Kidney capillary endothelial cell (primary cell): Measurements from ENCODE around the gene WDHD1.
"Not testable (repeated sequence)": the region's sequence is repeated elsewhere in the genome, so short reads cannot be mapped to it uniquely, and the experiment has no call there.

Experiments used
- DNase-seq: peaks from one replicate; pipeline ENCODE4 v3.0.0-alpha.2; 2018; ENCODE audit warnings: low spot score

The WDHD1 gene

DNA sequence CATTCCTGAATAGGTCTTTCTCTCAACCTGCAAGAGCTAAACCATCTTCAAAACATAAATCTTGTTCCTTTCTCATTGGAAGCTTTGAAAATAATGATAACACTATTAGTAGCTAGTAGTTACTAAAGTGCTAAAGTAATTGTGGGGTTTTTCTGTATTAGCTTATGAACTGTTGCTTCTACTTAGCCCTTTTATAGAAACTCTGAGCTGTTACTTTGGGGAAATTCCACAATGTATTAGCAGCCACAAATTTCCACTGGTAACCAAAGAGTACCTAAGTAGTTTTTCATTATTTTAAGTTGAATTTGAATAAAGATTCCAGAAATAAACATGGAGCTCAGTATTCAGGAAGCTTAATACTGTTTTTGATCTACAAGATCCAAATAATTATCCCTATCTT is 18.2 kb upstream of the WDHD1 start:
- no peak for DNase-seq

DNA sequence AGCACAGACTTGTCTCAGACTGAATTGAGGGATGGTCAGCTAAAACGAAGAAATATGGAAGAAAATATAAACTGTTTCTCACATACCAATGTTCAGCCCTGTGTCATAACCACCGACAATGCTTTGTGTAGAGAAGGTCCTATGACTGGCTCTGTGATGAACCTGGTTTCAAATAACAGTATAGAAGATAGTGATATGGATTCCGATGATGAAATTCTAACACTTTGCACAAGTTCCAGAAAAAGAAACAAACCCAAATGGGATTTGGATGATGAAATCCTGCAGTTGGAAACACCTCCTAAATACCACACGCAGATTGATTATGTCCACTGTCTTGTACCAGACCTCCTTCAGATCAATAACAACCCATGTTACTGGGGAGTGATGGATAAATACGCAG is 16.6 kb upstream of the WDHD1 start:
- DNase-seq: no peak

DNA sequence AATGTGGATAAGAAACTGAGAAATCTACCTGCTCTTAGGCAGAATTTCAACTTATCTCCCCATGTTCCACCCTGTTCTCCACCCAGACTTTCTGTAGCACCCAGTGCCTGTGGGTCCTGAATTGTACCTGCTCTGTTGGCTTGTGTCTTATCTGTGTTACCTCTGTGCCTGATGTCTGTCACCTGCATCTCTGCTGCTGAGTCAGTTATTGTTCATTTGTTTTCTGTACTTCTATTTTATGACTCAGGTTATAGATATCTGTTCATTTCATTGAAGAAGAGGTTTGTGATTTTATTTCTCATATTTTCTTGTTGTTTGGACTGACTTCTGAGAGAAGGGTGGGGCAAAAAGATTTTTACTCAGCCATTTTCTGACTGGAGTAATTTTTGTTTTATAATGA is 11.8 kb upstream of the WDHD1 start:
- no peak for DNase-seq

DNA sequence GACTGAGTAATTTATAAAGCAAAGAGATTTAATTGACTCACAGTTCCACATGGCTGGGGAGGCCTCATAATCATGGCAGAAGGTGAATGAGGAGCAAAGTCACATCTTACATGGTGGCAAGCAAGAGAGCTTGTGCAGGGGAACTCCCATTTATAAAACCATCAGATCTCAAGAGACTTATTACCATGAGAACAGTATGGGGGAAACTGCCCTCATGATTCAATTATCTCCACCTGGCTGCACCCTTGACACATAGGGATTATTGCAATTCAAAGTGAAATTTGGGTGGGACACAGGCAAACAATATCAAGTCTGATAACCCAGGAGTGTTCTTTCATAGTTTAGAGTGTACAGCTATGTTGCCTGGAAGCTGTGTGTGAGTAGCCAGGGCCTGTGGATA is 11.1 kb upstream of the WDHD1 start:
- DNase-seq: not testable (repeated sequence)

DNA sequence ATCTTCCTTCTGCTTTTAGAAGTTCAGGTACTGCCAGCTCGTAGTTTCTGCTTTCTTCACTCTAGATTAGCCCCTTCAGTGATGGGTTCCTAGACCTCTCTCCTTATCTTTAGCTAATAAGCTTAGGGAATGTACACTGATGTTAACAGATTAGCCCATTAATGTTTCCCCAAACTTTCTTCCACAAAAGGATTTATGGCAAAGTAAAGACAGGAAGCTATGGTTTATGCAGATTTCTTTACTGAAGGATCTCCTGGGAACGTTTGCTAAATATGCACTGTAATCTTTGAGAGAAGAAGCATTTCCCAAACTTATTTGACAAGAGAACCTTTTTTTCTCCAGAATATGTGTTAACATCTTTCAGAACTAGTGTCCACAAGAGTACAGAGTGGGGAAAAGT is 4.3 kb upstream of the WDHD1 start:
- DNase-seq: no peak

DNA sequence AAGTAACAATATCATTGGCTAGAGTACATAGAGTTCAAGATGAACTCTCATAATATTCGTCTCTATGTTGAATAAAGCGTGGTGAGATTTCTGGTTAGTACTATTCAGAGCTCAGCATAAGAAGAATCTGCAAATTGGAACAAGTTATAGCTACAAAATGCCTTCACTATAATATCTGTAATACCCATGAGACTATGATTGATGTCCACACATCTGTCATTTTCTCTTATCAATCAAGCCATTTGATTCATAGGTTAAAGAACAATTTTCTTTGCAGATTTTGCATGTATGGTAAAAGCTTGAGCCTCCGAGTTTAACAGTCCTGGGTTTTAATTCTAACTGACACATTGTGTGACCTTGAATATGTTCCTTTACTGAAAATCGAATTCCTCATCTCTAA is 1.6 kb upstream of the WDHD1 start:
- DNase-seq: no peak

DNA sequence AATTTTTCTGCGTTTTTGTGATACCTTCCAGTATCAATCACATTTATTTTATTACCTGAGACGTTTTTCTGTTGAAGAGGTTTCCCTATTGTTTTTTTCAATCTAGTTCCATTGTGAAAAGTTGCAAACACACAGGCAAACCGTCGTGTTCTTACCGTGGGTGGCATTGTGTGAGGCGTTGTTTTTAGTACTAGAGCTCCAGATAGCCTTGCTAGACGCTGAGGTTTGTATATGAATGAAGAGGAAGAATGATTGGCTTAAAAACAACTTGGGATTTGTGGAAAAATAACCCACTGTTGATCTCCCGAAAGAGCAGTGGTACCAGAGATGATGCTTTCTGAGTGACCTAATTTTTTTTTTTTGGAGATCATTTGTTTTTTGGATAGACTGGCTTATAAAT is 1.2 kb upstream of the WDHD1 start:
- DNase-seq: no peak

DNA sequence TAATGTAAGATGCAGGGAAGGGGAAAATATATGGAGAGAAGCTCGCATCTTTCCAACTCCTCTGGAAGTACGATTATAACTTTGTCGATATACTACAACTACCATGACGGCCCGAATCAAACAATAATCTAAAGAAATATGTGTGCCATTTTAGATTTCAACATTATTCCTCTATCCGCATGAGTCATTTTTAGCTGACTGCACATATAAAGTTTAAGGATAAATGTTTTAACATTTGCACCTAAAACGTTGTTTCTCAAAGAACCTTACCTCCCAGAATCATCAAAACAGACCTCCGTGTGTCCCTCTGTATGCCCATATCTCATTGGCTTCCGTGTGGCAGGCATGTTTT is 482 bp downstream of the WDHD1 start:
- DNase-seq: no peak

DNA sequence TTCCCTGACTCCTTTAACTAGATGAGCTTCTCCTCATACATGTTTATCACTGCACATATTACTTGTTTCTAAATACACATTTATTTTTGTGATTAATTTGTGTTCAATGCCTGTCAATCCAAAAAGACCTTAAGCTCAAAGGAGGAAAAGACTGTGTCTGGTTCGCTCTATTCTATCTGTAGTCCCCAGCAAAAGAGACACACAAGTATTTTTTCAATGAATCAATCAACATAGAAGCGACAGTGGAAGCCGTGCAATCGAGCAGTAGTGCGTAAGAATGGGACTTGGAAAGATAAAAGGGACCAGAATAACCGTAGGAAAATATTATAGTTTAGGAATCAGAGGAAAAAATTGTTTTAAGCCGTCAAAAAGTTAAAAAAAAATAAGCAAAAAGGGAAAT is 951 bp downstream of the WDHD1 start:
- DNase-seq: no peak

DNA sequence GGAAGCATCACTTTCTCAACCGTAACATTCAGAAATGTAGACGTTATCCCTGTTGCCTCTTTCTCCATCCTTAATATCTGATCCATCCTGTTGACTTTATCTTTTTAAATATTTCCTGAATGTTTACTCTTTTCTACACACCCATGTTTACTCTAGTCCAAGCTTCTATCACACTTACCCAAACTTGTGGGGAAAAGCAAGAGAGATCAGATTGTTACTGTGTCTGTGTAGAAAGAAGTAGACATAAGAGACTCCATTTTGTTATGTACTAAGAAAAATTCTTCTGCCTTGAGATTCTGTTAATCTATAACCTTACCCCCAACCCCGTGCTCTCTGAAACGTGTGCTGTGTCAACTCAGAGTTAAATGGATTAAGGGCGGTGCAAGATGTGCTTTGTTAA is 2.5 kb downstream of the WDHD1 start:
- DNase-seq: not testable (repeated sequence)

DNA sequence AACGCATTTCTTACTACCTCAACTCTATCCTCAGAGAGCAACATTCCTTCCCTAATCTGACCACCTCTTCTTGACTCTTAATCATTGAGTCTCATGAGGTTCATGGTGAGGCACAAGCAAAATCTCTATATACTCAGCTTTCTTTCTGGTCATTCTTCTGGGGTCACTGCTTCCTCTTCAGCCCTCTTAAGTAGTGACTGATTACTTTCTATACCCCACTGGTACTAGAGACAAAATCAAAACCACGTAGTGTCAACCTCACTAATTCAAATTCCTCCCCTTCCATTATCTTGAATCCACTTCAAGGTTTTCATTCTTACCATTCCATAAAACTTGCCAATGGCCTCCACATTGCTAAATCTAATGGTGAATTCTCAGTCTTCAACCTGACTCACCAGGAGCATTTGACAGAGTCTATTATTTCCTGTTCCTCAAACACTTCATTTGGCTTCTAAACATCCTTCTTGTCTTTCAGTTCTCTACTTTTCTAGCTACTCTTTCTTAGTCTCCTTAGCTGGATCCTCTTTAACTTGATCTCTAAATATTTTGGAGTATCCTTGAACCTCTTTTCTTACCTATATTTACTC is 6.8 kb downstream of the WDHD1 start:
- no peak for DNase-seq

DNA sequence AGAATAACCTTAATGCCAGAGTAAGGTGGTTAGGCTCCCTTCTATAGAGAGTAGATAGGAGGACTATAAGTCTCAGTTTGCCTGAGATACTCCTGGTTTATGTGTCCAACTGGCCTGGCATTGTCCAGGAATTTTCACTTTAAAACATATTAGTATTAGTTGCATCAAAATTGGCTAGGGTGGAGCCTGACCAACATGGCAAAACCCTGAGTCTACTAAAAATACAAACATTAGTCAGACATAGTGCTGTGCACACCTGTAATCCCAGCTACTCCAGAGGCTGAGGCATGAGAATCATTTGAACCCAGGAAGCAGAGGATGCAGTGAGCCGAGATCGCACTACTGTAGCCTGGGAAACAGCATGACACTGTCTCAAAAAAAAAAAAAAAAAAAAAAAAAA is 11.9 kb downstream of the WDHD1 start:
- no peak for DNase-seq

DNA sequence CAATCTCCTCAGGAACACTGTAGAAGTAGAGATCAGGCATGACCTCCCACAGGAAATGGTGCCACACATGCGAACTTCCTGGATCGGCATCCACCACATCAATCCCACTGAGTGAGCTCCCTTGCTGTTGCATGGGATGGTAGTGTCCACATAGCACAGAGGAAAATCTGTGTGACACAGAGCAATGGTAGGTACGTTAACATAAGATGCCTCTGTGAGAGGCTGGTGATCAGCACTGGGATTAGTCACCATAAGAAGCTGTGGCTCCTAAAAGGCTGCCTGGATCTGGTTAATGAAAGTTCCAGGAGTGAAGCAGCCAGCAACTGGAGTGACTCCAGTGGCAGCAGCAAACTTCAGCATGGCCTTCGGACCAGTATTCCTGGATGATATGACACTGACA is 21.8 kb downstream of the WDHD1 start:
- no peak for DNase-seq

DNA sequence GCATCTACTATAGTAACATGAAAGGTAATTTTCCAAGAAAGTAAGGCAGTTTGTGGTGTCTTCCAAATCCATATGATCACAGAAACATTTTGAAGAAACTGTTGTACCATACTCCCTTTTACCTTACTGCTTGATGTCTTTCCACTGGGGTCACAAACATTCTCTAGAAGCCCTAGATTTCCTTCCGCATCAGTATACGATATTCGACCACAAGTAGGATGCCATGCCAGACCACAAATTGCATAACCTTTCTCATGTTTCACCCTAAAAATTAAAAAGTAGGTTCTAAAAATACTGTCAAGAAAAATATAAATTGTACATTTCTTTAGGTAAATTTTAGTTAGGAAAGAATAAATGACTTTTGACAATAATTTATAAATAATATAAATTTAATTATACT is 26.5 kb downstream of the WDHD1 start:
- DNase-seq: no peak

DNA sequence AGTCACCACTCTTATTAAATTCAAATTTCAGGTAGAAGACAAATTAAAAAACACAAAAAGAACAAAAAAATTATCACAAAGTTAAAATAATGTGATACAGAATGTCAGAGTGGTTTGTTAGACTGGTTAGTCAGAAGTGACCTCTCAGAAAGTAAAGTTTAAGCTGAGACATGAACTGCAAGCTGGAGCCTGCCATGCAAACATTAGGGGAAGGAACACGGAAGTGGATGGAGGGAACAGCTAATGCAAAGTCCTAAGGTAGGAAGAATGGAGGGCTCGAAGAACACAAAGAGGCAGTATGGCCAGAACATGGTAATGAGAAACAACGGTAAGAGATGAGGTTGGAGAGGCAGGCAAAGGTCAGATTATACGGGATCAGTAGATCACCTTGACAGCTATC is 41.7 kb downstream of the WDHD1 start:
- no peak for DNase-seq

DNA sequence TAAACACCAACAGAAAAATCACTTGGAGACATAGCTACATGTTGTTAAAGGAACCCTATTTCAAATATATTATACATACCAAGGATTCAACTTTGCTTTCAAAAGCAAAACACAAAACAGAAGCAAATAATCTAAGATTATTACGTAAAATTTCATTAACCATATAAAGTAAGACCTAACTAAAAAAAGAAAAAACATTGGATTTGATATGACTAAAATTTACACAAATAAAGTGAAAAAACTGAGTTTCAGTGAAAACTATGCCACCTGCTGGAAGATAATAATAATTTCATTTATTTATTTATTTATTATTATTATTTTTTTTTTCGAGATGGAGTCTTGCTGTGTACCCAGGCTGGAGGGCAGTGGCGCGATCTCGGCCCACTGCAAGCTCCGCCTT is 45.2 kb downstream of the WDHD1 start:
- peak; percentile 36 for DNase-seq

DNA sequence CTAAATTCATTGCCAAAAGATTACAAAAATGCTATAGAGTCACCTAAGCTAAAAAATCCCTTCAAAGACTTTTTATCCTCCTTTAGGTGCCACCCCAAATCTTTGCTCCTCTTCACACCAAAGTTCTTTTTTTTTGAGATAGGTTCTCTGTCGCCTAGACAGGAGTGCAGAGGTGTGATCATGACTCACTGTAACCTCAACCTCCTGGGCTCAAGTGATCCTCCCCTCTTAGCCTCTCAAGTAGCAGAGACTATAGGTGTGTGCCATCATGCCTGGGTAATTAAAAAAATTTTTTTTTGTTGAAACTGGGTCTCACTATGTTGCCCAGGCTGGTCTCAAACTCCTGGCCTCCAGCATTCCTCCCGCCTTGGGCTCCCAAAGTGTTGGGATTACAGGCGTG is 47.9 kb downstream of the WDHD1 start:
- DNase-seq: no peak

DNA sequence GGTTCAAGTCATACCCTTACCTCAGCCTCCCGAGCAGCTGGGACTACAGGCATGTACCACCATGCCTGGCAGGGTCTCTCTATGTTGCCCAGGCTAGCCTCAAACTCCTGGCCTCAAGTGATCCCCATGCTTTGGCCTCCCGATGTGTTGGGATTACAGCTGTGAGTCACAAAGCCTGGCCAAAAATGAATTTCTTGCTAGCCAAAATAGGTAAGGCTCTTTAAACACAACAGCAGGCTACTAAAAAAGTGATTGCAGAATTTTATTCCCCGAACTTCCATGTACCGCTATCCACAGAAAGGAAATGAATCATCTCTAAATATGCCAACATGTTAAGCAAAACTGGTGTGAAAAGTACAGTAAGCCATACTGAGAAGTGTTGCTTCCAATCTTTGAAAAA is 50.6 kb downstream of the WDHD1 start:
- DNase-seq: peak; percentile 30

DNA sequence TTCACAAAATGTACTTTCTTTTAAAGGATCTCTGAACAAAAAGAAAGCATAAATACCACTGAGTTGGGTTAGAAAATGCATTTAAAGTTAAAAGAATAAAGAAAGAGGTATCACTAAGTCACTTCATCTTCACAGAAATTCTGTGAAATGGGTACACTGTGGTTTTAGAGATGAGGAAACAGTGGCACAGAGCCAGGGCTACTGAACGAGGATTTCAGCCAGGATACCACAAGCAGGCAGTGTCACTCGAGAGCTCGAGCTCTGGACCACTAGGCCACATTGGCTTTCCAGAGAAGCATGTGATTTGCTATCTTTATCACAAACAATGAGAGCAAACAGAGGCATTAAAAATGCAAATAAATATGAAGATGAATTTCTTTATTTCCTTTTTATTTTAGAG is 51.0 kb downstream of the WDHD1 start:
- no peak for DNase-seq

DNA sequence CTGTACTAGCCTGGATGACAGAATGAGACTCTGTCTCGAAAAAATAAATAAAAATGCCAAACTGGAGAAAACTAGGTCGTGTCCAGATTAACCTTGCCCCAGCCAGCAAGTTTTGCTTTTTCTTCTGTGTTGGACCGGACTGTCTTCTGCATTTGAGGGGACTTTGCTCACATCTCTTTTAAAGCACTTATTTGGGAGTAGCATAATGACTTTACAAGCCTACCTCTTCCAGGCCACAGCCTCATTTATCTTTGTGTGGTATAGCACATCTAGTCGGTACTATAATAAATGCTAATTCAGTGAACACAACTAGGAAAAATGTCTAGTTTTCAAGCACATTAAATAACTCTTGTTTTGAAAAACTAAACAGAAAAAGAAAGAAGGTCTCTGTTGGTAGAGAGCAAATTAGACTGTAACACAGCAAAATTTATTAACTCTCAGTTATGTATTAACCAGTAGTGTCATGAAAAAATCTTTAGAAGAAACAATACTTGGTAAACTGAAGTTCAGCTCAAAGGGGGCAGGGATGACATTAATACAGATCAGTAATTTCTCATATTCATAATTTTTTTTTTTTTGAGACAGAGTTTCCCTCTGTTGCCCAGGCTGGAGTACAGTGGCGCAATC is 52.0 kb downstream of the WDHD1 start:
- DNase-seq: no peak

DNA sequence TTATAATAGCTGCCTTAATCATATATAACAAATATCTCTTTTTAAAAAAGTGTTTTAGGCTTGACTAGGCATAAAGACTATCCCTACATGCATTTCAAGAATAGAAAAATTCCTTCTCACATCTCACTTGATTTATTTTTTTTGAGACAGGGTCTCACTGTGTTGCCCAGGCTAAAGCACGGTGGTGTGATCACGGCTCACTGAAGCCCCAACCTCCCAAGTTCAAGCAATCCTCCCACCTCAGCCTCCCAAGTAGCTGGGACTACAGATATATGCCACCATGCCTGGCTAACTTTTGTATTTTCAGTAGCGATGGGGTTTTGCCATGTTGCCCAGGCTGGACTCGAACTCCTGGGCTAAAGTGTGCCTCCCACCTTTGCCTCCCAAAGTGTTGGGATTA is 59.4 kb downstream of the WDHD1 start:
- DNase-seq: no peak

DNA sequence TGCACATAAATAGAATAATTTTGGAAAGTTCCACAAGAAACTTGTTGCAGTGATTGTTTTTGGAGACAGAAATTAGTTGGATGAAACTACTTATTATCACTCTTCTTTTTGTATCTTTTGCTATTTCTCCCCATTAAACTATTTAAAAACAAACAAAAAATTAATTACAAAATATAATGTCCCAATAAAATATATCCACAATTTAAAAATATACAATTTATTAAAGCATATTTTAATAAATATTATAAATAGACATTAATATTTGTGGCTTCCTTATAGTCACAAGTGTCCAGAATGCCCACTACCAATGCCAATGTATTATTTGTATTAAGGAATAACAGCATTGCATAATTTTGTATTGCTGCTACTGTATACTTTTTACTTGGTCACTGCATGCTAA is 71.8 kb downstream of the WDHD1 start:
- no peak for DNase-seq

DNA sequence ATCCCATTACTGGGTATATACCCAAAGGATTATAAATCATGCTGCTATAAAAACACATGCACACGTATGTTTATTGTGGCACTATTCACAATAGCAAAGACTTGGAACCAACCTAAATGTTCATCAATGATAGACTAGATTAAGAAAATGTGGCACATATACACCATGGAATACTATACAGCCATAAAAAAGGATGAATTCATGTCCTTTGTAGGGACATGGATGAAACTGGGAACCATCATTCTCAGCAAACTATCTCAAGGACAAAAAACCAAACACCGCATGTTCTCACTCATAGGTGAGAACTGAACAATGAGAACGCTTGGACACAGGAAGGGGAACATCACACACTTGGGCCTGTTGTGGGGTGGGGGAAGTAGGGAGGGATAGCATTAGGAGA is 73.3 kb downstream of the WDHD1 start:
- not testable (repeated sequence) for DNase-seq

DNA sequence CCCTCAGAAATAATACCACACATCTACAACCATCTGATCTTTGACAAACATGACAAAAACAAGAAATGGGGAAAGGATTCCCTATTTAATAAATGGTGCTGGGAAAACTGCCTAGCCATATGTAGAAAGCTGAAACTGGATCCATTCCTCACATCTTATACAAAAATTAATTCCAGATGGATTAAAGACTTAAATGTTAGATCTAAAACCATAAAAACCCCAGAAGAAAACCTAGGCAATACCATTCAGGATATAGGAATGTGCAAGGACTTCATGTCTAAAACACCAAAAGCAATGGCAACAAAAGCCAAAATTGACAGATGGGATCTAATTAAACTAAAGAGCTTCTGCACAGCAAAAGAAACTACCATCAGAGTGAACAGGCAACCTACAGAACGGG is 74.1 kb downstream of the WDHD1 start:
- not testable (repeated sequence) for DNase-seq

DNA sequence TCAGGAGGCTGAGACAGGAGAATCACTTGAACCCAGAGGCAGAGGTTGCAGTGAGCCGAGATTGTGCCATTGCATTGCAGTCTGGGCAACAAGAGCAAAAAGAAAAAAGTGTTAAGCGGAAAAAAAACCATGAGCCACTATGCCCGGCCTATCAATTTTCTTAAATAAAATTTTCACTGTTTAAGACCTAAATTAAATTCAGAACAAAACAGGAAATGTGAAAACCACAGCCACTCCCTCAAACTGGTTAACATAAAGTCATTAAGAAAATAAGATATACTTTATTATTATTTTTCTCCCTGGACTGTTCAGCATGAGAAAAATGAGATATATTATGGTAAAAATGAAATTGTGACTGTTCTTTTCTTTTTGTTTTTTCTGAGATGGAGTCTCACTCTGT is 79.7 kb downstream of the WDHD1 start:
- no peak for DNase-seq
